Choroid plexus epithelial cell (primary cell): Measurements from ENCODE around the gene SOHLH1.

Experiments used
- DNase-seq: peaks from one replicate; pipeline ENCODE4 v3.0.0-alpha.2; 2010; ENCODE audit warnings: low read depth
- H3K4me3 ChIP-seq: 2 replicates; pipeline ENCODE4 v1.5.1; 2011; ENCODE audit warnings: low read depth, mild to moderate bottlenecking, control low read depth, low read length, moderate library complexity
- TF ChIP-seq, protein P1 (sequence below): conservative IDR thresholded peaks from 2 replicates; pipeline ENCODE4 v1.5.1; 2011; ENCODE audit warnings: low read depth, mild to moderate bottlenecking, control low read depth, inconsistent platforms, low read length, moderate library complexity

SOHLH1 gene

DNA sequence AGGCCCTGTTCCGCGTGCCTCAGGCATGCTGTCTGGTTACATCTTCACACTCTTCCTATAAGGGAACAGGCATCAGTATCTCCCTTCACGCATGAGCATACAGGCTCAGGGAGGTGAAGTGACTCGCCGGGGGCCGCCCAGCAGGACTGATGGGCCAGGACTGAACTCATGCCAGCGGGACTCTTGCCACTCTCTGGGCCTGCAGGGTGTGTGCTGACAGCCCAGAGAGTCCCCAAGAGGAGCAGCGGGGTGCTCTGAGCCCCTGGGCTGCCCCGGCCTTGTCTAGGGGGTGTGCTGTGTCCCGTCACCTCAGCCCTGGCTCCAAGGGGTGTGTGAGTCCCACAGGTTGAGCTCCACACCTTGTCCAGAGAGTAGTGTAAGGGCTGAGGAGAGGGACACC, 12.6 kb upstream of the SOHLH1 start:
- DNase-seq: no peak
- no peak overlapping the region for H3K4me3 ChIP-seq
- TF ChIP-seq, protein P1, sequence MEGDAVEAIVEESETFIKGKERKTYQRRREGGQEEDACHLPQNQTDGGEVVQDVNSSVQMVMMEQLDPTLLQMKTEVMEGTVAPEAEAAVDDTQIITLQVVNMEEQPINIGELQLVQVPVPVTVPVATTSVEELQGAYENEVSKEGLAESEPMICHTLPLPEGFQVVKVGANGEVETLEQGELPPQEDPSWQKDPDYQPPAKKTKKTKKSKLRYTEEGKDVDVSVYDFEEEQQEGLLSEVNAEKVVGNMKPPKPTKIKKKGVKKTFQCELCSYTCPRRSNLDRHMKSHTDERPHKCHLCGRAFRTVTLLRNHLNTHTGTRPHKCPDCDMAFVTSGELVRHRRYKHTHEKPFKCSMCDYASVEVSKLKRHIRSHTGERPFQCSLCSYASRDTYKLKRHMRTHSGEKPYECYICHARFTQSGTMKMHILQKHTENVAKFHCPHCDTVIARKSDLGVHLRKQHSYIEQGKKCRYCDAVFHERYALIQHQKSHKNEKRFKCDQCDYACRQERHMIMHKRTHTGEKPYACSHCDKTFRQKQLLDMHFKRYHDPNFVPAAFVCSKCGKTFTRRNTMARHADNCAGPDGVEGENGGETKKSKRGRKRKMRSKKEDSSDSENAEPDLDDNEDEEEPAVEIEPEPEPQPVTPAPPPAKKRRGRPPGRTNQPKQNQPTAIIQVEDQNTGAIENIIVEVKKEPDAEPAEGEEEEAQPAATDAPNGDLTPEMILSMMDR: no peak

- TF ChIP-seq, protein P1: no peak
- H3K4me3 ChIP-seq: no peak overlapping the region
- DNase-seq: no peak
These were observed 12.1 kb upstream of the SOHLH1 start for GRCh38 chr9:135711391-135711790.

DNA sequence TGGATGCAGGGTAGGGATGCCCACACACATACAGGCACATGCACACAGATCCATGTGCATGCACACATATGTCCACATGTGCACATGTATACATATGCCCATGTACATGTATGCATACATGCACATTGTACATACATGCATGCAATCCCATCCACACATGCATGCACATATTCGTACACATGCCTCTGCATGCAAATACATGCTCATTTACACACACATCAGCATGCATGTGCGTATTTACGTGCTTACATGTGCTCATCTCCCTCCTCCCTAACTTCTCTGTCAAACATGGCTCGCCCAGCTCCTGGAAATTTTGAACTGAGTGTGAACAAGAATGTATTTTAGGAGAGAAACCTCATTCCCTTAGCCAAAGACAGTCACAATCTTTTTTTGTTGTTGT, 8.9 kb upstream of the SOHLH1 start:
- TF ChIP-seq, protein P1: no peak
- no peak overlapping the region for H3K4me3 ChIP-seq
- no peak for DNase-seq

DNA sequence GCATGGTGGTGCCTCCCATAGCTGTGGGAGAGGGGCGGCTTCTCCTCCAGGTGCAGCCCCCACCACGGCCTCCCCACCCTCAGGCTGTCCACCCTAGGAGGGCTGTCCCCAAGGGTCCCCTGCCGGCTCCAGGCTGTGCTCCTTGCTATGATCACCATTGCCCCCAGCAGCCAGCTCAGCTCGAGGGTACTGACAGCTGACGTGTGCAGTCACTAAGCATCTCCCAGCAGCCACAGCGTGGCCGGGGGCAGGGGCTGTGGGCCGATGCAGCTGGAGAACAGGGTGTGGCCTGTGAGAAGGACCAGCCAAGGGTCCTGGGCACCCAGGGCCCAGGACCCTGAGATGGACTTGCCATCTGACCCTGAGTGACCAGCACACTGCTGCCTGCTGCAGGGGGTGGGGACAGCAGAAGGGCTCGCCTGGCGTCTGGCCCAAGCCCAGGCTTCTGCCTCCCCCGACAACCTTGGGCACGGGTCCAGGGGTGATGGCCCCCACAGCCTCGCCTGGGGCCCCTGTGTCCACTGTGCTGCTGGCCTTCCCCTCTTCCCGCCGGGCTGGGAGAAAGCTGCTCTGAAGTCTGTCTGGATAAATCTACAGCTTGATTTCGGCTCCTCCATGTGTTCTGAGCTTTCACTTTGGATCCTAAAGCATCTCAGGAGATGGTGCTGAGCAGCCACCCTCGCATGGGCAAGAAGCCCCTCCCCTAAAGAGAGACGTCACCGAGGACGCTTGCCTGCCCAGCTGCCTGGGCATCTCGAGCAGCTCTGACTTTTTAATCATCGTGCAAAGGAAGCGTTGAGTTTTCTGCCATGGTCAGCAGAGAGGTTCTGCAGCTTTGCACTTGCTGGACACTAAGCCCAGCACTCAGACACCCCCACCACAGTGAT, 8.2 kb upstream of the SOHLH1 start:
- DNase-seq: no peak
- TF ChIP-seq, protein P1: no peak
- H3K4me3 ChIP-seq: no peak overlapping the region

DNA sequence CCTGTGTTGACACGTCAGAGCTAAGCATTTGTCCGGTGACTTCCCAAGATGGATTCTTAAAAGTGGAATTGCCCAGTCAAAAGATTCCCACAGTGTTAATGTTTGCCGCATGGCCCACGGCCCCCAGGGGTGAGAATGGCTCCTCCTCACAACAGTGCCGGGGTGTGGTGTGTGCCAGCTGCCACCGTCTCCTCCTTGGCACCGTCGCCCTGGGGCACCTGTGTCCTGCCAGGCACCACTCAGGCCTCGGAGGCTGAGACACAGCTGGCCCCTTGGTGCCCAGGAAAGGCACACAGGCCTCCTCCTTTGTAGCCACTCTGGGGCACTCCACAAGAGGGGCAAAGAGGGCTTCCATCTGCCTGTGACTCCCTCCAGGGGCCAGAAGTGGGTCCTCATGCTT, 7.0 kb upstream of the SOHLH1 start:
- TF ChIP-seq, protein P1: no peak
- no peak for DNase-seq
- H3K4me3 ChIP-seq: no peak overlapping the region

DNA sequence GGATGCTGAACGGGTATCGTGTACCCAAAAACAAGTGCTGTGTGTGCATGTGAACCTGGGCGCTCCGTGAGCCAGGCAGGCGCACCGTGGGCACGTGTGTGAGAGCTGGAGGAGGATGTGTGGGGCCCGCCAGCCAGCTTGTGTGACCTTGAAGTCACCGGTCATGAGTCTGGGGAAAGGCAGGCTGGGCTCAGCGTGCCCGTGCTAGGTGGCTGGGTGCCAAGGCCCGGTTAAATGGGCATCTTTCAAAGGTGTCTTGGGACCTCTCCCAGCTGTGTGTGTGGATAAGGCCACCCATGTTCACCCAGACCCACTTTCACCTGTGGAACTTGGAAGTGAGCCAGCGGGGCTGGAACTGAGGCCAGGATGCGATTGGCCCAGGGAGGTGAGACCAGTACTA, 6.1 kb upstream of the SOHLH1 start:
- no peak overlapping the region for H3K4me3 ChIP-seq
- no peak for DNase-seq
- TF ChIP-seq, protein P1: no peak

- TF ChIP-seq, protein P1: no peak
- H3K4me3 ChIP-seq: no peak overlapping the region
- no peak for DNase-seq
These were observed 5.2 kb upstream of the SOHLH1 start for GRCh38 chr9:135704483-135704882.
